8988T (cell line): ENCODE measurements around the gene METTL16.

ENCODE experiments used
- DNase-seq: peaks from one replicate; pipeline ENCODE4 v3.0.0; 2011

The METTL16 gene

GRCh38 chr17:2377659-2378058 lies 134.0 kb downstream of the METTL16 start:
- DNase-seq: no peak

- no peak for DNase-seq
These were observed 135.6 kb downstream of the METTL16 start for GRCh38 chr17:2376107-2376506.

GRCh38 chr17:2375406-2375805 lies 136.3 kb downstream of the METTL16 start:
- DNase-seq: no peak

GRCh38 chr17:2374549-2375285 lies 137.0 kb downstream of the METTL16 start:
- no peak for DNase-seq

GRCh38 chr17:2373179-2373578 lies 138.5 kb downstream of the METTL16 start:
- no peak for DNase-seq

GRCh38 chr17:2372681-2373080 lies 139.0 kb downstream of the METTL16 start:
- no peak for DNase-seq

GRCh38 chr17:2372180-2372579 lies 139.5 kb downstream of the METTL16 start:
- no peak for DNase-seq

GRCh38 chr17:2371183-2372130 lies 140.2 kb downstream of the METTL16 start:
- DNase-seq: no peak

- DNase-seq: no peak
These were observed 141.5 kb downstream of the METTL16 start for GRCh38 chr17:2370211-2370589.

GRCh38 chr17:2369551-2370210 lies 142.0 kb downstream of the METTL16 start:
- DNase-seq: no peak

- no peak for DNase-seq
These were observed 142.6 kb downstream of the METTL16 start for GRCh38 chr17:2369039-2369438.

- DNase-seq: no peak
These were observed 143.3 kb downstream of the METTL16 start for GRCh38 chr17:2368359-2368758.

GRCh38 chr17:2366747-2367494 lies 144.8 kb downstream of the METTL16 start:
- DNase-seq: peak; percentile 73
